ENCODE results near the gene DBNDD2. TPM values are rescaled to one million over a fixed set of nuclear protein-coding genes. Genes with fewer than 3 reads are reported as not detected.

DBNDD2 gene
- total and polyA plus RNA-seq, 10 donors: 15.8 to 38.5 (median 29.2) TPM

DNA sequence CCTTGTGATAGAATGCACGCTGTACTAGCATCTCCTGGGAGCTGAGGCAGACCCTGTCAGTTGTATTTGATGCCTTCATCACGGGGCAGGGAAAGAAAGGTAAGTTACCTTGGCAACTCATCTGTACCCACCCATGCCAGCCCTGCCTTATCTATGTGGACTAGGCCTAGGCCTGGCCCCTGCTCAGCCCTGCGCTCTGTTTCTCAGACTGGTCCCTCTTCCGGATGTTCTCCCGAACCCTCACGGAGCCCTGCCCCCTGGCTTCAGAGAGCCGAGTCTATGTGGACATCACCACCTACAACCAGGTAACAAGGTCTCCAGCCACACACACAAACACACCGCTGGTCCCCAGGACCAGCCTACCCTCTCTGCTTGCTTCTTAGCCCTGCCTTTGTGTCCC is 12.0 kb downstream of the DBNDD2 start:
- H3K36me3 ChIP-seq: peaks cover 3 to 72% (median 61%) of the 10 kb centered on the region in 6 donors
- intact Hi-C loops (cut with DNase I; ENCODE audit: low total_unique reads): no loop called here
- H3K9me3 ChIP-seq: no peaks in the 10 kb centered on the region
- no peak for DNase-seq
- TF ChIP-seq, protein P1, sequence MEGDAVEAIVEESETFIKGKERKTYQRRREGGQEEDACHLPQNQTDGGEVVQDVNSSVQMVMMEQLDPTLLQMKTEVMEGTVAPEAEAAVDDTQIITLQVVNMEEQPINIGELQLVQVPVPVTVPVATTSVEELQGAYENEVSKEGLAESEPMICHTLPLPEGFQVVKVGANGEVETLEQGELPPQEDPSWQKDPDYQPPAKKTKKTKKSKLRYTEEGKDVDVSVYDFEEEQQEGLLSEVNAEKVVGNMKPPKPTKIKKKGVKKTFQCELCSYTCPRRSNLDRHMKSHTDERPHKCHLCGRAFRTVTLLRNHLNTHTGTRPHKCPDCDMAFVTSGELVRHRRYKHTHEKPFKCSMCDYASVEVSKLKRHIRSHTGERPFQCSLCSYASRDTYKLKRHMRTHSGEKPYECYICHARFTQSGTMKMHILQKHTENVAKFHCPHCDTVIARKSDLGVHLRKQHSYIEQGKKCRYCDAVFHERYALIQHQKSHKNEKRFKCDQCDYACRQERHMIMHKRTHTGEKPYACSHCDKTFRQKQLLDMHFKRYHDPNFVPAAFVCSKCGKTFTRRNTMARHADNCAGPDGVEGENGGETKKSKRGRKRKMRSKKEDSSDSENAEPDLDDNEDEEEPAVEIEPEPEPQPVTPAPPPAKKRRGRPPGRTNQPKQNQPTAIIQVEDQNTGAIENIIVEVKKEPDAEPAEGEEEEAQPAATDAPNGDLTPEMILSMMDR (IDR thresholded peaks at IDR 0.05 in 8 of 11, conservative IDR thresholded peaks at IDR 0.05 in 3 of 11): no peak
- no peak for TF ChIP-seq POLR2A (IDR thresholded peaks at IDR 0.05)
- TF ChIP-seq POLR2AphosphoS5 (IDR thresholded peaks at IDR 0.05): no peak
- 93 to 96% (median 94%) methylated on average over 8 of the region's 8 CpGs for WGBS, 5 donors
- peak overlapping the region in 2 of 8 donors; percentile 48 to 53 for H3K27ac ChIP-seq
- H3K27me3 ChIP-seq (replicated peaks in 1 of 7): no peaks in the 10 kb centered on the region
- H3K4me1 ChIP-seq: peaks cover 18 to 44% (median 38%) of the 10 kb centered on the region in 6 donors
- no peak overlapping the region for H3K4me3 ChIP-seq

DNA sequence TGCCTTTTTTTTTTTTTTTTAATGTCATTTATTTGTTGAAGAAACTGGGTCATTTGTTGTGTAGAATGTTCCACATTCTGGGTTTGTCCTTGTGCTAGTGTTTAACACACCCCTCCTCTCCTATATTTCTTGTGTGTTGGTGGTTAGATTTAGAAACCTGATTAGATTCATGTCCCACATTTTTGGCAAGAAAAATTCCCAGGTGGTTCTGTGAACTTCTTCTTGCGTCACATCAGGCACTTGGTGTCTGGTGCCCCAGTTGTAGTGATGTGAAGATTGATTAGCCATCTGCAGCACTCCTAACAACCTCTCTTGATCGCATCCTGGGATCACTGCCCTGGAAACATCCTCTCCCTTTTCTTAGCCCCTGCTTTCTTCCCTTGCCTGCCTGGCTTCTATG is 15.6 kb downstream of the DBNDD2 start:
- H3K4me1 ChIP-seq: peaks cover 0 to 13% (median 8%) of the 10 kb centered on the region in 6 donors
- no peak for DNase-seq
- no peak overlapping the region for H3K4me3 ChIP-seq
- no peaks in the 10 kb centered on the region for H3K9me3 ChIP-seq
- intact Hi-C loops (cut with DNase I; ENCODE audit: low total_unique reads): no loop called here
- peaks cover 3 to 97% (median 78%) of the 10 kb centered on the region in 6 donors for H3K36me3 ChIP-seq
- 96 to 100% (median 100%) methylated on average over 2 of the region's 2 CpGs for WGBS, 5 donors
- no peak for TF ChIP-seq POLR2AphosphoS5 (IDR thresholded peaks at IDR 0.05)
- TF ChIP-seq, protein P1 (IDR thresholded peaks at IDR 0.05 in 8 of 11, conservative IDR thresholded peaks at IDR 0.05 in 3 of 11): no peak
- TF ChIP-seq POLR2A (IDR thresholded peaks at IDR 0.05): no peak
- no peaks in the 10 kb centered on the region for H3K27me3 ChIP-seq (replicated peaks in 1 of 7)
- H3K27ac ChIP-seq: no peak overlapping the region

DNA sequence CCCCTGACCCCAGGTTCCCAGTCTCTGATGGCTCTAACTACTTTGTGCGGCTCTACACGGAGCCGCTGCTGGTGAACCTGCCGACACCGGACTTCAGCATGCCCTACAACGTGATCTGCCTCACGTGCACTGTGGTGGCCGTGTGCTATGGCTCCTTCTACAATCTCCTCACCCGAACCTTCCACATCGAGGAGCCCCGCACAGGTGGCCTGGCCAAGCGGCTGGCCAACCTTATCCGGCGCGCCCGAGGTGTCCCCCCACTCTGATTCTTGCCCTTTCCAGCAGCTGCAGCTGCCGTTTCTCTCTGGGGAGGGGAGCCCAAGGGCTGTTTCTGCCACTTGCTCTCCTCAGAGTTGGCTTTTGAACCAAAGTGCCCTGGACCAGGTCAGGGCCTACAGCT is 17.5 kb downstream of the DBNDD2 start:
- H3K36me3 ChIP-seq: peaks cover 3 to 78% (median 66%) of the 10 kb centered on the region in 6 donors

DNA sequence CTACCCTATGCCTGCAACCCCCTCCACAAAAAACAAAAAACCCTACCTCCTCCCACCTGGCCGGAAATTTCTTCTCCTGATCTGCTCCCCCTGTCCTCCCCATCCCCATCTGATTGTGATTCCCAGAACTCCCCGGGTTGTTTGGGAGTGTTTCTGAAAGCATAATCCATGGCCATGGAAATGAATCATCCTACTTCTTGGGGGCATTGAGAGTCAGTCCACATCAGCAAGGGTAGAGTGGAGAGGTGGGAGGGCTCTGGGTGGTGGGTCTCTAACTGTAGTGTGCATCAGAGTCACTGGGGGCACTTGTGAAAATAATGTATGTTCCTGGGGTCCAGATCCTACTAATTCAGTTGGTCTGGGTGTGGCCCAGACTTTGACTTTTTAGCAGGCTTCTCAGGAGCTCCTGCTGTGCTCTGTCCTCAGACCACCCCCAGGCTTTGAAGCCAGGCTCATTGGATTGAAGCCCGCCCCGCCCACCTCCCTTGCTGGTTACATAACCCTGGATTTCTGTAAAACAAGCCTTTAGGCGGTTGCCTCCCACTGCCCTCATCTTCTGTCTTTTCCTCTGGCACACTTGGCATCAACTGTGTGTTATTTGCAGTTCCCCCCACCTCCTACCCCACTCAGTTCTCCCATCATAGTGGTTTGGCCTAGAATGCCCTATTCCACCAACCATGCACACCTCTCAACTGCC is 18.4 kb downstream of the DBNDD2 start:
- WGBS, 5 donors: 88 to 92% (median 90%) methylated on average over 5 of the region's 5 CpGs
- Histone ChIP-seq H3K27me3 (replicated peaks in 1 of 7) (no peaks in the 10 kb centered on the region), H3K4me1 (no peaks in the 10 kb centered on the region), H3K4me3 (no peak overlapping the region), H3K27ac (no peak overlapping the region), H3K36me3 (peaks cover 3 to 69% (median 57%) of the 10 kb centered on the region in 6 donors), H3K9me3 (no peaks in the 10 kb centered on the region)
- intact Hi-C loops (cut with DNase I; ENCODE audit: low total_unique reads): no loop called here
- no peak for DNase-seq
- TF ChIP-seq POLR2A (IDR thresholded peaks at IDR 0.05): no peak
- TF ChIP-seq POLR2AphosphoS5 (IDR thresholded peaks at IDR 0.05): no peak
- TF ChIP-seq, protein P1 (IDR thresholded peaks at IDR 0.05 in 8 of 11, conservative IDR thresholded peaks at IDR 0.05 in 3 of 11): no peak

More for the DNA sequence above, 17.5 kb downstream of the DBNDD2 start:
- Histone ChIP-seq H3K27me3 (replicated peaks in 1 of 7) (no peaks in the 10 kb centered on the region), H3K4me3 (no peak overlapping the region), H3K4me1 (no peaks in the 10 kb centered on the region), H3K9me3 (no peaks in the 10 kb centered on the region), H3K27ac (no peak overlapping the region)
- intact Hi-C loops (cut with DNase I; ENCODE audit: low total_unique reads): no loop called here
- DNase-seq: no peak
- WGBS, 5 donors: 95 to 99% (median 96%) methylated on average over 17 of the region's 17 CpGs
- TF ChIP-seq POLR2AphosphoS5 (IDR thresholded peaks at IDR 0.05) (peak in 1 of 3 donors; percentile 46), POLR2A (IDR thresholded peaks at IDR 0.05) (no peak)
